NCI-H1092 treated with DMSO at 0.1 percent for 48 hours (cell line): ENCODE measurements around the gene LRIG2.

Source experiments
- DNase-seq: peaks from one replicate; lab custom pipeline; 2025; lab: John Stamatoyannopoulos, UW

The LRIG2 gene

DNA sequence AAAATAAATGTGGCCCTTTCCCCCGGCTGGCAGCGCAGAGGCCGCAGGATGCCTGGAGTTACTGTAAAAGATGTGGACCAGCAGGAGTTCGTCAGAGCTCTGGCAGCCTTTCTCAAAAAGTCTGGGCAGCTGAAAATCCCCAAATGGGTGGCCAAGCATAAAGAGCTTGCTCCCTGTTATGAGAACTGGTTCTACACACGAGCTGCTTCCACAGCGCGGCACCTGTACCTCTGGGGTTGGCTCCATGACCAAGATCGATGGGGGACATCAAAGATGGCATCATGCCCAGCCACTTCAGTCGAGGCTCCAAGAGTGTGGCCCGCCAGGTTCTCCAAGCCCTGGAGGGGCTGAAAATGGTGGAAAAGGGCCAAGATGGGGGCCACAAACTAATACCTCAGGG lies 95.9 kb downstream of the LRIG2 start:
- peak; percentile 15 for DNase-seq

DNA sequence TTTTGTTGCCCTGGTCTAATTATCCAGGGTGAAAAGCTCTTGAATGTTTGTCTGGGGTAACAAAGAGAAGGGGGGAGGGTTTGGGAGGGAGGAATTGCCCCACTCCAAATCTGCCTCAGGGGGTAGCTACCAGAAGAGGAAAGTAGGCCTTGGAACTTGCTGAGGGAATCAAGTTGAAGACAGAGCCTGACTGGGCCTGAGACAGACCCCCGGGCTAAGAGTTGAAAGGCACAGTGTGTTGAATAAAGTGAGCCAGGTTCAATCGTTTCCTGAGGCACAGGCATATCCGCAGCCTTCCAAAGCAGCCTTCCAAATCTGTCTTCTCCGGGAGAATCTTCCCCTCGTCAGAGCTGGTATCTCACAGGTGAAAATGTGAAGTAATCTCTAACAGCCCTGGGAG lies 96.6 kb downstream of the LRIG2 start:
- DNase-seq = no peak

DNA sequence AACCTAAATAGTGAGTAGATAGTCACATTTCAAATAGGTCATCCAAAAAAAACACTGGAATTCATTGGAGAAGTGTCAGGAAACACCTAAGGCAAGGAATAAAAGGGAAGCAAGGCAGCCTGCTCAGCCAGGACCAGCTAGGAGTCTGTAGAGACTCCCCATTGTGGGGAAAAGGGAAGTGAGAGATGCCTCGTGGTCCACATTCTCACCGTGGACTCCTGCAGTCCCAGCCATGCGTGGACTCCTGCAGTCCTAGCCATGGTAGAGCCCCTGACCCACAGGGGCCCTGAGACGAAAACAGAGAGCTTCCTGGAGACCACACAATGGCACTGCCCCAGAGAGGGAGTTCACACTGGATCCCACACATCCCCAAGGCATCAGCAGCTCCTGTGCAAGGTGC lies 97.5 kb downstream of the LRIG2 start:
- no peak for DNase-seq

DNA sequence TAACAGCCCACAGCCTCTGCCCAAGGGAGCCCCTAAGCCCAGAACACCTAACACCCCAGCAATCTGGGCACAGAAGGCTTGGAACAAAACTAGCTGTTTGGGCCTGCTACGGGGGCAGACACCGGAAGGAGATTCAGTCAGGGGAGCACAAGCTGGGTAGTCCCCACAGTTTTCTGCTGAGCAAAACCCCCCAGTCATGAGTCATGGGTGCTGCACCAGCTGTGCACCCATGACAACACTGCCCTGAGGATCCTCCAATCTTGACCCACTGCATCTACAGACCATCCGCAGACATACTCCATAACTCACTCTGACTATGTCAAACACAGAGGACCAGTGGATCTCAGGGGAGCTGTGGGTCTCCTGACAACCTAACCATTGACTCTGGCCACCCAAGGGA lies 105.1 kb downstream of the LRIG2 start:
- no peak for DNase-seq

DNA sequence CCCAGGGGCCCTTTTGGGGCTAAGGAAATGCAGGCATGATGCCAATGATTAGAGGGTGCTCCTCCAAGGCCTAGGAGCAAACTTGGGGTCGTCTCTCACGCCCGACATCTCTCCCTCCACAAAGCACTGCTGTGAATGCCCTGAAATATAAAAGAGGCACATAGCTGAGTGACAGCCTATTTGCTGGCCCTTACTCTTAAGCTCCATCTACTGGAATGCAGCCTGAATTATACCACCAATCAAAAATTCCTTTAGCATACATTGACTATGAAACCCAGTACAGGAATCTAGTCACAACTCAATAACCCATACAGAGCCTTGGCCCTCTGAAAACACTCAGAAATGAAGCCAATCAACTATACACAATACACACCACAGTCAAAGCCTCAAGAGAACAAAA lies 105.5 kb downstream of the LRIG2 start:
- DNase-seq = no peak
